Measurements from ENCODE around the gene VIPR2. TPM values are rescaled to one million over a fixed set of nuclear protein-coding genes. Genes with fewer than 3 reads are reported as not detected.
"Not testable (repeated sequence)": the region's sequence is repeated elsewhere in the genome, so short reads cannot be mapped to it uniquely, and the experiment has no call there.

VIPR2 gene
- total and polyA plus RNA-seq, 2 experiments from 2014 or later = 2.2 to 2.4 TPM

DNA sequence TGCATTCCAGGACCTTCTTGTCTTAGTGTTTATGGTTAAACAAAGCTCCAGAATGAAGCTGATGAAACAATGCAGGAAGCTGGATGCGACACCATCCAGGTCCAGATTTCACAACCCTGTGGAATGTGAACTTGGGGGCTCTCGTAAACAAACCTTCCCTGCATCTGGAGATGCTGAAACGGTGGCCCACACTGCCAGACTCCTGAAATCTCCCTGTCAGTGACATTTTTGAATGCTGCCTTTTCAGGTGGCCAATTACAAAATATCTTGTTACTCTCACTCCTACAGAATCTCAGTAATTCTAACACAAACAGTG is 18.8 kb downstream of the VIPR2 start:
- Histone ChIP-seq H3K4me3 (no peak overlapping the region), H3K27me3 (no peaks in the 10 kb centered on the region), H3K4me1 (ENCODE audit: low read depth) (no peaks in the 10 kb centered on the region), H3K36me3 (no peaks in the 10 kb centered on the region), H3K27ac (no peak overlapping the region), H3K9me3 (ENCODE audit: low read depth) (no peaks in the 10 kb centered on the region)
- TF ChIP-seq, protein P1, sequence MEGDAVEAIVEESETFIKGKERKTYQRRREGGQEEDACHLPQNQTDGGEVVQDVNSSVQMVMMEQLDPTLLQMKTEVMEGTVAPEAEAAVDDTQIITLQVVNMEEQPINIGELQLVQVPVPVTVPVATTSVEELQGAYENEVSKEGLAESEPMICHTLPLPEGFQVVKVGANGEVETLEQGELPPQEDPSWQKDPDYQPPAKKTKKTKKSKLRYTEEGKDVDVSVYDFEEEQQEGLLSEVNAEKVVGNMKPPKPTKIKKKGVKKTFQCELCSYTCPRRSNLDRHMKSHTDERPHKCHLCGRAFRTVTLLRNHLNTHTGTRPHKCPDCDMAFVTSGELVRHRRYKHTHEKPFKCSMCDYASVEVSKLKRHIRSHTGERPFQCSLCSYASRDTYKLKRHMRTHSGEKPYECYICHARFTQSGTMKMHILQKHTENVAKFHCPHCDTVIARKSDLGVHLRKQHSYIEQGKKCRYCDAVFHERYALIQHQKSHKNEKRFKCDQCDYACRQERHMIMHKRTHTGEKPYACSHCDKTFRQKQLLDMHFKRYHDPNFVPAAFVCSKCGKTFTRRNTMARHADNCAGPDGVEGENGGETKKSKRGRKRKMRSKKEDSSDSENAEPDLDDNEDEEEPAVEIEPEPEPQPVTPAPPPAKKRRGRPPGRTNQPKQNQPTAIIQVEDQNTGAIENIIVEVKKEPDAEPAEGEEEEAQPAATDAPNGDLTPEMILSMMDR (IDR thresholded peaks at IDR 0.05; ENCODE audit: low read depth, low read length) = no peak
- no peak for DNase-seq (ENCODE audit: low read depth in 1 of 2, low spot score in 1 of 2)

DNA sequence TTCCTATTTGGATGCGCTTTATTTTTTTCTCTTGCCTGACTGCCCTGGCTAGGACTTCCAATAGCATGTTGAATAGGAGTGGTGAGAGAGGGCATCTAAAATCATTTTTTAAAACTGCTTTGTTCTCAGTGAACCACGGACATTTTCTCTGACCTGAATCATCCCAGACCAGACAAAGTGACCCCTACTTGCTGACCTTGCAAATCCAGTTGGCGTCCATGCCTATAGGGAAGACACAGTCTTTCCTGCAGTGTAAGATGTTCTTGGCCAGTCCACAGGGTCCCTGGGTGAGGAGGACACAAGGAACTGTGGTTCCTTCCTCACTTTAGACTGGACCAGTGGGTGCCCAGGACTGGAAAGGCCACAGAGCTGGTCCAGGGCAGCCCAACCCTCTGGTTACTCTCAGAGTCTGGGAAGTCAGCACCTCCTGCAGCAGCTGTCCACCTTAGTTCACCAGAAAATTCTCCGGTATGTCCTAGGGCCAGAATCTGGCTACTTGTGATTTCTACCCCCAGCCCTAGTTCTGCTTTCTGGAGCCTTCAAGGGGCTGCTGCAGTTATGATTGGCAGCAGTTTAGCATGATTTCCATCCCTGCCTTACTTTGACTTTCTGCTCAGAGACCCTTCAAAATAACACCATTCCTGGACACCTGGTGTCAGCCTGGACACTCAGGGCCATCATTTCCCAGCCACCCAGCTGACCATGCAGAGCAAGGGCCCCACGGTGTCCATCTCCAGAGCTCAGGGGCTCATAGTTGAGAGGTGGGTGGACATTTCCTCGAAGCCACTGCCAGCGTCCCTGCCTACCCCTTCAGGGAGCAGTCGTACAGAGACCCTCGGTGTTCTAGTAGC is 19.3 kb downstream of the VIPR2 start:
- TF ChIP-seq, protein P1 (IDR thresholded peaks at IDR 0.05; ENCODE audit: low read depth, low read length) = no peak
- DNase-seq (ENCODE audit: low read depth in 1 of 2, low spot score in 1 of 2) = no peak
- Histone ChIP-seq H3K4me1 (ENCODE audit: low read depth) (no peaks in the 10 kb centered on the region), H3K9me3 (ENCODE audit: low read depth) (no peaks in the 10 kb centered on the region), H3K27me3 (no peaks in the 10 kb centered on the region), H3K36me3 (no peaks in the 10 kb centered on the region), H3K4me3 (no peak overlapping the region), H3K27ac (no peak overlapping the region)

DNA sequence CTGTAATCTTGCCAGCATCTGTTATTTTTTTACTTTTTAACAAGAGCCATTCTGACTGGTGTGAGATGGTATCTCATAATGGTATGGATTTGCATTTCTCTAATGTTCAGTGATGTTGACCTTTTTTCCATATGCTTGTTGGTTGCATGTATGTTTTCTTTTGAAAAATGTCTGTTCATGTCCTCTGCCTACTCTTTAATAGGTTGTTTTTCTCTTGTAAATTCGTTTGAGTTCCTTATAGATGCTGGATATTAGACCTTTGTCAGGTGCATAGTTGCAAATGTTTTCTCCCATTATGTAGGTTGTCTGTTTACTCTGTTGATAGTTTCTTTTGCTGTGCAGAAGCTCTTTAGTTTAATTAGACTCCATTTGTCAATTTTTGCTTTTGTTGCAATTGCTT is 20.9 kb downstream of the VIPR2 start:
- H3K4me1 ChIP-seq (ENCODE audit: low read depth); H3K4me3 ChIP-seq; H3K27ac ChIP-seq; H3K9me3 ChIP-seq (ENCODE audit: low read depth); DNase-seq (ENCODE audit: low read depth in 1 of 2, low spot score in 1 of 2); H3K36me3 ChIP-seq; H3K27me3 ChIP-seq: not testable (repeated sequence)

DNA sequence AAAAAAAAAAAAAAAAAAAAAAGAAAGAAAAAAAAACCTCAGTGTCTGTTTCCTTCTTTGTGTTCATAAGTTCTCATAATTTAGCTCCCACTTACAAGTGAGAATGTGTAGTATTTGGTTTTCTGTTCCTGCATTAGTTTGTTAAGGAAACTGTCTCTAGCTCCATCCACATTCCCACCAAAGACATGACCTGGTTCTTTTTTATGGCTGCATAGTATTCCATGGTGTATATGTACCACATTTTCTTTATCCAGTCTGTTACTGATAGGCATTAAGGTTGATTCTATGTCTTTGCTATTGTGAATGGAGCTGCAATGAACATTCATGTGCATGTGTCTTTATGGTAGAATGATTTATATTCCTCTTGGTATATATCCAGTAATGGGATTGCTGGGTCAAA is 21.4 kb downstream of the VIPR2 start:
- not testable (repeated sequence) for H3K27me3 ChIP-seq; H3K36me3 ChIP-seq; H3K4me1 ChIP-seq (ENCODE audit: low read depth); DNase-seq (ENCODE audit: low read depth in 1 of 2, low spot score in 1 of 2); H3K27ac ChIP-seq; H3K4me3 ChIP-seq; H3K9me3 ChIP-seq (ENCODE audit: low read depth)

DNA sequence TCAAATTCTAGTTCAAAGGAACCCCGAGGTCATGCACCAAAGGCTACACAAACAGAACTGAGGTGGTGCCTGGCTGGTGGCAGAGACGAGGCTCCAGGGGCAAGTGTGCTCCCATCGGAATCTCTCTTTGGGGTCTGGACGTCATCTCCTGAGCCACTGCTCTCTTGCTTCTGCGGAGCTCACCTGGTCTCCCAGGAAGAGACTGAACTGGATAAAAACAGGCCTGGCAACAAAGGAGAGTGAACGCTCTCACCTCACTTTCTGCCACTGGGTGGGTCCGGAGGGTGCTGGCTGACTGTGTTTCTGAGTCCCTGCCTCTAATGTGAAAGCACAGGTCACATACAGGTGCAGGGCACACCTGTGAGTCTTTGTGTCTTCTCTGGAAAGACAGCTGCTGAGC is 22.4 kb downstream of the VIPR2 start:
- TF ChIP-seq, protein P1 (IDR thresholded peaks at IDR 0.05; ENCODE audit: low read depth, low read length) = no peak

DNA sequence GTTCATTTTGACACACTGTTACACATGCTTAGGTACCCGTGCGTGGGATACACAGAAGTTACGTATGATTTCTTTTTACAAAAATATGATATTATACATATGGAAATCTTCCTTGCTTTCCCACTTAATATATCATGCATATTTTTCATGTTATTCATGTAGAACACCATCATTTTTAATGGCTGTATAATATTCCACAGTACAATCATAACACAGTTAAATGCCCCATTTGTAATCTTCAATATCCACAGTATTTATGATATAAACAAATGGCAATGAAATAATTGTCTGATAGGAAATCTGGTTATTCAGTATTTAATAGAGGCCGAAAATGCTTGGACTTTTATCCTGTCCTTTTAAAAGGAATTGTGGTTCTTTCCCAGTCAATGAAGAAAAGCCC is 23.2 kb downstream of the VIPR2 start:
- Histone ChIP-seq H3K4me3 (no peak overlapping the region), H3K36me3 (no peaks in the 10 kb centered on the region), H3K27me3 (no peaks in the 10 kb centered on the region), H3K9me3 (ENCODE audit: low read depth) (no peaks in the 10 kb centered on the region), H3K27ac (no peak overlapping the region), H3K4me1 (ENCODE audit: low read depth) (no peaks in the 10 kb centered on the region)
- DNase-seq (ENCODE audit: low read depth in 1 of 2, low spot score in 1 of 2) = no peak
- TF ChIP-seq, protein P1 (IDR thresholded peaks at IDR 0.05; ENCODE audit: low read depth, low read length) = no peak

More for the DNA sequence above, 22.4 kb downstream of the VIPR2 start:
- no peaks in the 10 kb centered on the region for H3K4me1 ChIP-seq (ENCODE audit: low read depth)
- DNase-seq (ENCODE audit: low read depth in 1 of 2, low spot score in 1 of 2) = no peak
- no peak overlapping the region for H3K4me3 ChIP-seq
- H3K9me3 ChIP-seq (ENCODE audit: low read depth) = no peaks in the 10 kb centered on the region
- H3K36me3 ChIP-seq = no peaks in the 10 kb centered on the region
- no peaks in the 10 kb centered on the region for H3K27me3 ChIP-seq
- no peak overlapping the region for H3K27ac ChIP-seq

Data from cardiac muscle cell (in vitro differentiated cells and primary cell).